Activated gamma-delta T cell treated with anti-CD3 and anti-CD28 coated beads, Interleukin-2, amount 50 U/mL, for 16 hours (primary cell): ENCODE measurements around the gene ING5.
A peak's percentile ranks its signal among the peaks of the same experiment; 100 is the strongest.

Experiments used
- DNase-seq: peaks from one replicate; pipeline ENCODE4 v3.0.0-alpha.2; 2020; ENCODE audit warnings: low read depth

ING5 gene

DNA sequence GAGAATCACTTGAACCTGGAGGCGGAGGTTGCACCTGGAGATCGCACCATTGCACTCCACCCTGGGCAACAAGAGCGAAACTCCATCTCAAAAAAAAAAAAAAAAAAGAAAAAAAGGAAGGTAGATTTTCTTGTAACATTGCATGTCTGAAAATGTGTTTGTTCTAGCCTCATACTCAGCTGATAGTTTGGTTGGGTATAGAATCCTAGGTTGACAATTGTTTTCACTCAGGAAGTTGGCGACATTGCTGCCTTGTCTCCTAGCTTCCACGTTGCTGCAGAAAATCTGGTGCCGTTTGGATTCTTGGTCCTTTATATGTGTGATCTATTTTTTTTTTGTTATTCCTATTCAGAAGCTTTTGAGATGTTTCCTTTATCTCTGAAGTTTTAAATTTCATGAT, 4.7 kb downstream of the ING5 start:
- DNase-seq: no peak

DNA sequence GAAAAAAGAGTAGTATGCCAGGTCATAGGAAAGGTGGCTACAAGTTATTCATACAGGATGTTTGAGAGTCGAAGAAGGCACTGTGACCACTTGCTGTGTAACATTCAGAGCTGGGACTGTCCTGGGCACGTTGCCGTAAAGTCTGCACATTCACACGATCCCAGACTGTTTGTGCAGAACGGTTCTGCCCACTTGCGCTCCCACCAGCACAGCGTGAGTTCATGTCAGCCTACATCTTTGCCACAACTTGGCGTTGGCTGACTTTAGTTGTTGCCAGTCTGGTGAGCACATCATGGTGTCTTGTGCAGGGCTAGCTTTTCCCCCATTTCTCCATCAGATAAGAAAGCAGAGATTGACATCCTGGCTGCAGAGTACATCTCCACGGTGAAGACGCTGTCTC, 7.0 kb downstream of the ING5 start:
- no peak for DNase-seq

DNA sequence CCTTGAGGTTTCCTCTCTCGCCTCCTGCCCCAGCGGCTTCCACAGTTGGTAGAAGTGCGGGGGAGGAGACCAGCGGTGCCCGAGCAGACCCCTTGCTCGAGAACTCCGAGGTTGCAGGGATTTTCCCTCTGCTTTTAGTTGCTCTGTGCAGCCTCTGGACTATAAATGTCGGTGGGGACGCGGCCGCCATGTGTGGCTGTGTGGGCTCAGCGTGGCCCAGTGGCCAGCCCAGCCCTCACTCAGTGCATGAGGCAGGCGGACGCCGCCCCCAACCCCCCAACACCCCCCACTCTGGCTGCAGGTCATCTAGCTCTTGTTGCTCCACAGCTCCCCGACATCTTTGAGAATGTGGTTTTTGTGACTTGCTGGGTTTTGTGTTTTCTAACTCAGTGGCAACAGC, 17.3 kb downstream of the ING5 start:
- no peak for DNase-seq

DNA sequence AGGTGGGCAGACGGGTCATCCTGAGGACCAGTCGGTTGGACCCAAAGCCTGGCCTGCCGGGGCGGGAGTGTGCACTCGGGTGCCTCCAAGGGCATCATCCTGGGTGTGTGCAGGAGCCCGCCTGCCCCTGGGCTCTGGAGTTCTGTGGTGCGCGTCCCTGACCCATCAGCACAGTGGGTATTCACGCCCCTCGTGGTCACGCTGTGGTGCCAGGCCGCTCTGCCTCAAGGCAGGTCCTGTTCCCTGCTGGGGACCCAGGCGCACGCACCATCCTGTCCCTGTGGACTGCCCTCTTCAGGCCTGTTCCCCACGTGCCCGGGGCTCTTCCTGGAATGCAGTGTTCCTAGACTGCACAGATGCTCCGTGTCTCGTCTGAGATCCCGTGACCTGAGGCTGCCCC, 18.3 kb downstream of the ING5 start:
- no peak for DNase-seq

DNA sequence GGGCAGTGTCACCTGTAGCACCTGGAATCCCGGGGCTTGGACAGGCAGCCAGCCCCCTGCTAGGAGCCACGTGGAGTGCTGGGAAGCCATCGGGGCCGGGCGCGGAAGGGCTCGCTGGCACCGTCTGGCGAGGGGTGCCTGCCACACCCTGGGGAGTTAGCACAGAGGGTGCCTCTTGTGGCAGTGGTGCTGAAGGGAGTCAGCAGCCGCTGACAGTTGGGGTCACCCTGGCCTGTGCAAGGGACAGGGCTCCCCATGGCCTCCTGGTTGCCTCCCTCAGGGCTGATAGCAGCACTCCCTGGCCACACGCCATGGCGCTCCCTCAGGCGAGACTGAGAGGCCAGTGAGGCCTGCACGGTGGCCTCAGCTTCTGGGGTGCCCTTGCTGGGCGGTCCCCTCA, 18.7 kb downstream of the ING5 start:
- DNase-seq: no peak

DNA sequence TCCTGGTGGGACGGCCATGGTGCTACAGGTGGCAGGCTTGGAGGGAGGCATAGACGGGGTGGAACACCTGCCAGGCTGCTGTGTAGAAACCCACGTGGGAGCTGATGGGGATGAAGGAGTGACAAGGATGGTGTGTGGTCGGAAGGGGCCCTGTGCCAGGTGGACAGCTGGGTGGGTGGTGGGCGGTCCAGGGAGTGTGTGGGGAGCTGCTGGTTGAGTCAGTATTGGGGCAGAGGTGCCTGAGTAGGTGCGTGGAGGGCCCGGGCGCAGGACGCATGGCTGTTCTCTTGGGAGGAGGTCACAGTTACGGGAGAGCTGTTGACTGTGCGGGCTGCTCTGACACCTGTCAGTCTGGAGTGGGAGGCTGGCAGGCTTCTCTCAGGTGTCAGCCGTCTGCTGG, 20.0 kb downstream of the ING5 start:
- DNase-seq: no peak

DNA sequence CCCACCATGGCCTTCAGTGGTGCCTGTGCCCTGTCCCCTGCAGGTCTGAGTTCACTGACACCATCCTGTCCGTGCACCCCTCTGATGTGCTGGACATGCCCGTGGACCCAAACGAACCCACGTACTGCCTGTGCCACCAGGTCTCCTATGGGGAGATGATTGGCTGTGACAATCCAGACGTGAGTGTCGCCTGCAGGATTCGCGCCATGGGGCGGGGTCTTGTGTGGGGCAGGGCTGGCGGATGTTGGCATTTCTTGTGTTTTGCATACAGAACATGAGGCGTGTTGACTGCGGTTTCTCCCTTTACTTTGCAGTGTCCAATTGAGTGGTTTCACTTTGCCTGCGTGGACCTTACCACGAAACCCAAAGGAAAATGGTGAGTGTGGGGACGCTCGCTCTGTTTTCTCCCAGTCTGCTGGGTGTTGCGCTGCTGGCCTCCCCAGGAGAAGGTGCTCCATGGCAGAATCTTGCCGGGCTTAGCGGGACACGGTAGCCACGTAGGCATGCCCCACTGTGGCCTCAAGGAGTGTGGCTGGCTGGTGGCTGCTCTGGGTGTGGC, 21.1 kb downstream of the ING5 start:
- no peak for DNase-seq

DNA sequence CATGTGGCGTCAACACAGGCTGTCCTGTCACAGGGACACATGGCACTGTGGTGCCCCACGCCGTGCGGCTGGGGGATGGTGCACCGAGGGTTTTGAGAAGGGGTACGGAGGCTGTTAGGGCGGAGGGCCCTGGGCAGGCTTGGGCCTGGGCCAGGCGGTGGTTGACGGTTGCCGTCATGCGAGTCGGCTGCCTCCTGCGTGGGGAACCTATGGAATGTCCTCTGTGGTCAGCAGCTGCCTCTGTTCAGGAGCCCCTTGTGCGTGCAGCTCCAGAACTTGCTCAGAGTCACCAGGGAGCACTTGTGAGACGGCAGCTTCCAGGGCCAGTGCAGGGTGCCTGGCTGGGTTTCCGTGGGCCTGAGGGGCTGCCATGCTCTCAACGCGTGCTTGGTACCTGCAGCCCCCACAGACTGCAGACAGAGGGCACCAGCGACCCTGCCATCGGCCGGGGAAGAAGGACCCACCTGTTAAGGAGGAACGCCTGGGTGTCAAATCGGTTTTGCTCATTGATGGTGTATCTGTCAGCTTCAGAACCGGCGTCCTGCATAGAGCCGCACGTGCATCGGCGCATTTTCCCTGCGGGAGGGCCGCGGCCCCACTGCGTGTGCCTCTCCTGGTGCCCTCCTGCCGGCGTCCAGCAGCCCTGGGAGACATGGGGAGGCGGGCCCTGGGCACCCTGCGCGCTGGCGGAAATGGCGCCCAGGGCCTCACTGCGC, 22.6 kb downstream of the ING5 start:
- no peak for DNase-seq

DNA sequence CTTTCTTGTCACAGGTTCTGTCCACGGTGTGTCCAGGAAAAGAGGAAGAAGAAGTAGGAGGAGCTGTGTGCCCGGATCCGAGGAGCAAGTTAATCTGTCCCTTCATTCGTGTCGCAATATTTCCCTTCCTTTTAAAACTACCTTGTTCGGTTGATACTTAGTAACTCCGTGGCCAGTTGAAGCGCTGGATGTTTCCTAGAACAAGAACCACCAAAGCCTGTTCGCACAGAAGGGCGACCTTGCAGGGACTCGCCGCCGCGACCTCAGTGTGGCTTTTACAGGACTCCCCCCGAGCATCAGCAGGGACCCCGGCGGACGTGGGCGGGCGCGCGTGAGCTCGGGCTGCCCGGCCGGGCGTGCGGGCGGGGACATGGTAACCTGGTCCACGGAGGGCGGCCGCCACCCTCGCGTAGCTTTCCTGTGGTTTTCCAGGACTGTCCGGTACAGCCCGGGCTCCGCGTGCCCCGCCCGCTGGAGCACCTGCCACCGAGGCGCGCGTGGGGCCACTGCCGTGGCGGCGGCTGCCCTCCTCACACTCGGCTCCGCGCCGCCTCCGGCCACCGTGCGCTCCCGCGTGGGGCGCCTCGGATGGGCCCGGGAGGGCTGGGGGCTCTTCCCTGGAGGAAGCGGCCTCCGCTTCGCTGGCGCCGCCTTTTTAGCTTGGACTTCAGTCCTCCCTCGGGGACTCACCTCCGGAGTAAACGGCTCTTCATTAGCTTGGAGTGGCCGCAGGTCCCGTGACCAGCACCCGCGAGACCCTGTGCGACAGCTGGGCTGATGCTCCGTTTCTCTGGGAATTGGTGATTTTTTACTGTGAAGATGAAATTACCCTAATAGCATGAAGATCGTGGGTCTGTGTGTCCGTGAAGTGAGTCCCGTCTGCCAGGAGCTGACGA, 23.4 kb downstream of the ING5 start:
- no peak for DNase-seq

DNA sequence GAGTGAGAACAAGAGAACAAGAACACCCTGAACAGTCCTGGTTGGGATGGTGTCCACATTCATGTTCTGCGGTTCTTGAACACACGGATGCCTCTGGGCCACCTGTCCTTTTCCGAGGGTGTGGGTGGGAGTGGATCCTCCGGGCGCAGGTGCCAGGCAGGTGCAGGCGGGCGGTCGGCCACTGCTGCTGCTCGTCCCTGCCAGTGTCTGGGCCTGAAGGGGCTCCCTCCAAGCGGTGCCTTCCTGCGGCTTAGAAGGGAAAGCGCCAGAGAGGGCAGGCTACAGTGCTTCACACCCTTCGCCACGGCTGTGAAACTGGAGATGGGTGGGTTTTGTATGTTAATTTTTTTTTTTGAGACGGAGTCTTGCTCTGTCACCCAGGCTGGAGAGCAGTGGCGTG, 24.6 kb downstream of the ING5 start:
- no peak for DNase-seq

DNA sequence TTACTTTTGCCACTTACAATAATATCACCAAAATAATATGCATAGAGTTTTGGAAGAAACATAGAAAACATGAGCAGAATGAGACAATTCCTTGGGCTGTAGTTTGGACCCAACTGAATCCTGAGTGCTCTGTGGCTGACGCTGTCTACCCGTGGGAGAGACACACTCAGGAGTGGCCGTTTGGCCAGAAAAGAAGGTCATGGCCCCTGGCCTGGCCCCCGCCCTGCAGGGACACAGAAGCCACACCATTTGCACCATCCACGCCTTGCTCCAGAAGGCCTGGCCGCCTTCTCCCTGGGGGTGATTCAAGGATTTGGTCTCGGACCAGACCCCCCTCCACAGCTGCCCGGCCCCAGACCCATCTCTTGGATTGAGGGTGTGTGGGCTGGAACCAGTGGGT, 26.2 kb downstream of the ING5 start:
- DNase-seq: no peak

DNA sequence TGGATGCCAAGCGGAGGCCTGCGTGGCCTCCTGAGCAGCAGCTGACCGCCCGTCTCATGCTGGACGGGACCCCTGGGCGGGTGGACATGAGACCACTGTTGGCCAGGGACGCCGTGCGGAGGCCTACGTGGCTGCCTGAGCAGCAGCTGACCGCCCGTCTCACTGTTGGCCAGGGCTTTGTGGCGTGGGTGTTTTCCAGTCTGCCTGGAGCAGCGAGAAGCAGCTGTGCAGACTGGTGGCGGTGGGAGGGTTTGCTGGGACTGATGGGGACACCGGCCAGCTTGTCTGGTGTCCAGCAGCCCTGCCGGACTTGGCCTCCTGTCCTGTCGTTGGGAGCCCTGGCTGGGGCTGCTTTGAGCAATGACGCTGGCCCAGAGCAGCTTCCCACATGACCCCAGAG, 26.8 kb downstream of the ING5 start:
- no peak for DNase-seq

DNA sequence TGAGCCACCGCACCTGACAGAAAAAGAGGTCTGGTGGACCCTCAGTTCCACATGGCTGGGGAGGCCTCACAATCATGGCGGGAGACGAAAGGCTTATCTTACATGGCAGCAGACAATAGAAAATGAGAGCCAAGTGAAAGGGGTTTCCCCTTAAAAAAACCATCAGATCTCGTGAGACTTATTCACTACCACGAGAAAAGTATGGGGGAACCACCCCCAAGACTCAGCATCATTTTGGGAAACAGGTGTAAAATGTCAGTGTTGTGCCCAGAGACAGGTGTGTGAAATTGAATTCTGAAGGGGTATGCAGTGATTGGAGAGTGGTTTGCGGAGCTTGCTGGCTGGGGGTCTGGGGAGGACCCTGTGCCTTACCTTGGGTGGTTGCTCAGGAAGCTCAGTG, 28.0 kb downstream of the ING5 start:
- DNase-seq: no peak

DNA sequence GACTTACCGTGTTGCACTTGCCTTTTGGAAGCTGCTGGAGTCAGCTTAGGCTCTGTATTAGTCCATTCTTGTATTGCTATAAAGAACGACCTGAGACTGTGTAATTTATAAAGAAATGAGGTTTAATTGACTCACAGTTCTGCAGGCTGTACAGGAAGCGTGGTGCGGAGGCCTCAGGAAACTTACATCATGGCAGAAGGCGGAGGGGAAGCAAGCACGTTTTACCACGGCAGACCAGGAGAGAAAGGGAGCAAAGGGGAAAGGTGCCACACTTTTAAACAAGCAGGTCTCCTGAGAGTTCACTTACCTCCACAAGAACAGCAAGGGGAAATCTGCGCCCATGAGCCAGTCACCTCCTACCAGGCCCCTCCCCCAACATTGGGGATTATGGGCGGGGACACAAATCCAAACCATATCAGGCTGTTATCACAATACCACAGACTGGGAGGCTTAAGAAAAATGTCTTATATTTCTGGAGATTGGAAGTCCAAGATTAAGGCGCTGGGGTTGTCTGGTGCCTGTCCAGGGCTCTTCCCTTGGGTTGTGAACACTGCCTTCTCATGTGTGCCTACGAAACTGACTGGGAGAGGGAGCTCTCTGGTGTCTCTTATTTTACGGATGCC, 28.9 kb downstream of the ING5 start:
- no peak for DNase-seq

DNA sequence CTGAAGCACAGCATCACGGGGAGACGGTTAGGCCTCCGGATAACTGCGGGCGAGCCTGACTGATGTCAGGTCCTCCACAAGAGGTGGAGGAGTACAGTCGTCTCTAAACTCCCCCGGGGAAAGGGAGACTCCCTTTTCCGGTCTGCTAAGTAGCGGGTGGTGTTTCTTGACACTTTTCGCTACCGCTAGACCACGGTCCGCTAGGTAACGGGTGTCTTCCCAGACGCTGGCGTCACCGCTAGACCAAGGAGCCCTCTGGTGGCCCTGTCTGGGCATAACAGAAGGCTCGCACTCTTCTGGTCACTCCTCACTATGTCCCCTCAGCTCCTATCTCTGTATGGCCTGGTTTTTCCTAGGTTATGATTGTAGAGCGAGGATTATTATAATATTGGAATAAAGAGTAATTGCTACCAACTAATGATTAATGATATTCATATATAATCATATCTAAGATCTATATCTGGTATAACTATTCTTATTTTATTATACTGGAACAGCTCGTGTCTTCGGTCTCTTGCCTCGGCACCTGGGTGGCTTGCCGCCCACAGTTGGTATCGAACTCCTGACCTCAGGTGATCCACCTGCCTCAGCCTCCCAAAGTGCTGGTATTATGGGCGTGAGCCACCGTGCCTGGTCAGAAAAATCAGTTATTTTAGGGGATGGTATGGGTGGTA, 30.8 kb downstream of the ING5 start:
- peak; percentile 36 for DNase-seq

DNA sequence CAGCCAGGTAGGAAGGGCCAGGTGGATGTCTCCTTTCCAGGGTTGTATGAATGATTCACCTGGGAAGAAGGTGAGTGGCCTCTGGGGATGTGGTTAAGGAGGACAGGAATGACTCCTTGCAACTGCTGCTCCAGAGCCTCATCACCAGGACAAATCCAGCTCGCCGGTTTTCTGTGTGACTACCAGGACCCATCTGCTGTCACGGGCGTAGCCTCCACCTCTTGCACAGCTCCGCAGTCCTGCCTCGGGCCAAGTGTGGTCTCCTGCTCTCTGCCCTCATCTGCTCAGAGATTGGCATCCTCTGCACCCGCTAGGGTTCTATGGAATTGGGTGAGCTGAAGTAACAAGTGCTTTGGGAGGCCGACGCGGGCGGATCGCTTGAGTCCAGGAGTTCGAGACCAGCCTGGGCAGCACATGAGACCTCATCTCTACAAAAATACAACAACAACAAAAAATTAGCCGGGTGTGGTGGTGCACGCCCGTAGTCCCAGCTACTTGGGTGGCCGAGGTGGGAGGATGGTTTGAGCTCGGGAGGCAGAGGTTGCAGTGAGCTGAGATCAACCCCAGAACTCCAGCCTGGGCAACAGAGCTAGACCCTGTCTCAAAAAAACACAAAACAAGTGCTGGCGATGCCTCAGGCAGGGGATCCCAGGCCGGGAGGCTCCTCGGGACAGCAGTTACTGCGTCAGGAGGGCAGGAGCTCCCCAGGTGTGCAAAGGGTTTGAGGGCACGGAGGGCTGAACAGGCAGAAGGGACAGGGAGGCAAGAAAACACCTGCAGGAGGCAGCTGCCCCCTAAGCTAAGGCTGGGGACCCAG, 31.8 kb downstream of the ING5 start:
- DNase-seq: no peak

DNA sequence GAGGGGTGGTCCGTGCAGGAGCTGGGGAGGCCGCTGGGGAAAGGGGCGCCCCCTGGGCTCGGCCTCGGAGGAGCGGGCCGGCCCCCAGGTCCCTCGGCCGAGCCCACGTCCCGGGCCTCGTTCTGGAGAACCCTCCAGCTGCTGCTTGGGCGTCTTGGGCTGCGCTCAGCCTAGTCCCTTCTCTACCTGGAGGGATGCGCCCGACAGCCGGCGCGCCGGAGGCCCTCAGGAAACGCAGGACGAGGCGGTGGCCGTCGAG, 32.3 kb downstream of the ING5 start:
- no peak for DNase-seq

DNA sequence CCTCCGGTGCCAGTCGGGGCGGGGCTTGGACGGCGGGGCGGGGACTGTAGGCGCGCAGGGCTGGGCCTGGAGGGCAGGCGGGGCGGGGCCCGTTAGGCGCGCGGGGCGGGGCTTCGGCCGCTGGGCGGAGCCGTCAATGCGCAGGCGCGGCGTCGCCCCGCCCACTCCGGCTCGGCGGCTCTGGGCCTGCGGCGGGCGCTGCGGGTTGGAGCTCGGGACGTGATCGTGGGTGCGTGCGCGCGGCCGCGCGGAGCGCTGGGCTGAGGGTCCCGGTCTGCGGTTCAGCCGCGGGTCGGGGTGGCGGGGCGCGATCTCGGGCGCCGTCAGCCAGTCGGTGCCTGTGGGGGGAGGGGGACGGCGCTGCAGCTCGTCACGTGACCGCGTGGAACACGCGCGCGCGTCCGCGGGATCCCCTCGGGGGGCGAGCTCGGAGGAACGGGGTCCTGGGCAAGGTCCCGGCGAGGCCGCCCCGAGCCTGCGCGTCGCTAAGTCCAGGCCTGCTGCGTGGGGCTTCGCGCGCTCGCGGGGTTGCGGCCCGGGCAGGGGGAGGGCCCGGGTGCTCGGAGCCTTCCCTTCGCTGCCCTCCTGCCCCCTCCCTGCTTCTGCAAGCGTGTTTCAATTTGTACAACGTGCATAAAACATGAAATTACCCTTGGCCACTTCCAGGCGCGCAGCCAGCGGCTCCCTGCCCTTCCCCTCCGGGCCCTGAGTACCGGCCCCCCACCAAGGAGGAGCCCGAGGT, 32.8 kb downstream of the ING5 start, which contains the start of gene D2HGDH:
D2HGDH (plus strand) TSS at position 164 of the 742 bp plus-strand sequence. CDS start 595 bp downstream, outside the sequence.
- DNase-seq: peak; percentile 90

DNA sequence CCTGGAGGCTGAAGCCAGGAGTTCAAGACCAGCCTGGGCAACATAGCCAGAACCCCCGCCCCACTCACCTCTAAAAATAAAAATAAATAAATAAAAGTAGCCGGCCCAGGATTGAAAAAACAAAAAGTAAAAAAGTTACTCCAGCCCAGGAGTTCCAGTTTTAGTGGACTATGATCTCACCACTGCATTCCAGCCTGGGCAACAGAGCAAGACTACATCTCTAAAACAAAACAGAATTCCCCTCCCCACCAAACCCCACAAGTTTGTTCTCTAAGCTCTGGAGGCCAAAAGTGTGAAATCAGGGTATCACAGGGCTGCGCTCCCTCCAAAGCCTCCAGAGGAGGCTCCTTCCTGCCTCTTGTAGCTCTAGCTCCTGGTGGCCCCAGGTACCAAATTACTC, 34.3 kb downstream of the ING5 start:
- DNase-seq: no peak

DNA sequence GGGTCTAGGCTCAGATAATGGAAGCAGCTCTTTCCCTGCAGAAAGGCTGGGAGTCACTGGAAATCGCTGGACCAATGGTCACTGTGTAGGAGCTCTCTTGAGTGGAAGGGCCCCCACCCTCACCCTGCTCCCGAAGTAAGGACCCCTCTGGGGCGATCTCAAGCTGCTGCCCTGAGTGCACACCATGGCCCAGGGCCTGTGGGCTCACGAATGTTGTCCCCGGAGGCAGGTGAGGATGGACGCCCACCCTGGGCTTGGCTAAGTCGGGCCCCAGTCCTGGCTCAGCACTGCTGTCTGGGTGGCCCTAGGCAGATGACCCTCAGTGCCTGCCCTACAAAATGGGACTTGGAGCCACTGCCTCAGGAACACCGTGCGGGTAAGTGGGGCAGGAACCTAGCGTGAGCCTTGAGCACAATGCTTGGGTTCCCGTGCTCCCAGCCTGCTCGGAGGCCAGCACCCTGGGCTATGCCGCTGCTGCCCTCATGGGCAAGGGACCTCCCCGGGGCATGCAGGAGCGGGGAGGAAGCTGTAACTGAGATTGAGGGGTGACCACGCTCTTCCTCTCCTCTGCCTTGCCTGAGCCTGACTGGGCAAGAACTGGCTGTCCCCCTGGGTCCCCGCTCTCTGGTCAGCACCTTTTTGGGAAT, 36.3 kb downstream of the ING5 start:
- DNase-seq: no peak
